ENCODE data around the gene CCNQ.
A peak's percentile ranks its signal among the peaks of the same experiment; 100 is the strongest.
"Not testable (repeated sequence)": the region's sequence is repeated elsewhere in the genome, so short reads cannot be mapped to it uniquely, and the experiment has no call there.

The CCNQ gene

DNA sequence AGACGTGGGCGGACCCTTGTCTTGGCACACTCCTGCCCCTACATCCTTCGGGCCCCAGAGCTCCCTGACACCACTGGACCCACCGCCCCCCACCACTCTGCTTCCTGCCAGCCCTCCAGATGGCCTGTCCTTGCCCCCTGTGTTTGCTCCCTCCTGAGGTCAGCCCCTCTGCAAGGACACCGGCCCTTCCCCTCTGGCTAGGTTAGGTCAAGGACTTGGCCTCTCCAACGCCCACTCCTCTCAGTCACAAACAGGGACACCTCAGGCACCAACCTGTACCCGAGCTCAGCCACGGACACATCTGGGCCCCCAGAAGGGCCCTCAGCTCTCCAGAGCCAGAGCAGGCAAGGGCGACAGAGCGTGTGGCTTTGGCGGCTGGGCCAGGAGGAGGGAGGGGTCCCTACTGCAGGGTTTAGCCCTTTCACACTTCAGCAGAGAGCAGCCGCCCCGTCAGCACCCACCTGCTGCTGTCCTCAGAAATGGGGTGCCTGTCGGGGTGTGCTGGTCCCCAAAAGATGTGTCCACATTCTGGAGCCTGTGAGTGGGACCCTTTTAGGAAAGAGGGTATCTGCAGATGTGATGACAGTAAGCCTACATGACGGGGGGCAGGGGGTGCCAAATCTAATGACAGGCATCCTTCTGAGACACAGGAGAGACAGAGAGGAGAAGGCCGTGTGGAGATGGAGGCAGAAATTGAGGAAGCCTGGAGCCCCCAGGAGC, 24.5 kb upstream of the CCNQ start:
- no peak for DNase-seq (ENCODE audit: low read depth)

- no peak for DNase-seq (ENCODE audit: low read depth)
Observed at GRCh38 chrX:153622661-153623309, 23.8 kb upstream of the CCNQ start.

- DNase-seq (ENCODE audit: low read depth) = no peak
Observed at GRCh38 chrX:153621949-153622598, 23.1 kb upstream of the CCNQ start.

GRCh38 chrX:153620576-153620975, 21.6 kb upstream of the CCNQ start:
- no peak for DNase-seq (ENCODE audit: low read depth)

DNA sequence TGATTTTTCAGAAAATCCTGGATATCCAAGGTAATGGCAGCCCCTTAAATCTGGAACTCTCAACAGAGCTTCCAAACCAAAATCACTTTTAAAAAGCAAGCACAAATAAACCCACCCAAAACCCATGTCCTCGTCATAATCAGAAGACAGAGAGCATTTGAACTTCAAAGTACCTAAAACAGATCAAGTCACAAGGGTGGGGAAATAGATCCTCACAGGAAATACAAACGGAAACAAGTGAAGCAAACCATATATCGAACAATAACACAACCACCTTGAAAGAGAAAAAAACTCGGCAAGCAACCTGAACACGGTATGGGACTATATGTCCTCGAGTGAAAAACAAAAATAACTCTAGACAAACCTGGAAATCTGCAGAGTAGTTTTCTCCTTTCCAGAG, 15.9 kb upstream of the CCNQ start:
- DNase-seq (ENCODE audit: low read depth) = no peak

DNA sequence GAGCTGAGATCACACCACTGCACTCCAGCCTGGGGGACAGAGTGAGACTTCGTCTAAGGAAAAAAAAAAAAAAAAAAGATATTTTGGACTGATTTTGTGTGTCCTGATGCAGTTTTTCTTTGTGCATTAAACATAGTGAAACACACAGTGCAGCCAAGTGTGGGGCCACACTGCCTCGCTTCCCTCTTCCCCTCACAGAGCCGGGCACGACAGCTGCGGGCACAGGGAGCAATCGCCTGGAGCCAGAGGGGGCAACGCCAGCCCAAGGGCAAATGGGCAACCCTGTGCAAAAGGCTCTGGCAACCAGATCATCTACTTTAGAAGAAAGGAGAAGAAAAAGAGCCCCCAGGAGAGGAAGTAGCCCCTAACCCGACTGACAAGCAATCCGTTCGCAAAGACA, 13.5 kb upstream of the CCNQ start:
- DNase-seq (ENCODE audit: low read depth) = no peak

GRCh38 chrX:153611298-153612095, 12.6 kb upstream of the CCNQ start:
- no peak for DNase-seq (ENCODE audit: low read depth)

DNA sequence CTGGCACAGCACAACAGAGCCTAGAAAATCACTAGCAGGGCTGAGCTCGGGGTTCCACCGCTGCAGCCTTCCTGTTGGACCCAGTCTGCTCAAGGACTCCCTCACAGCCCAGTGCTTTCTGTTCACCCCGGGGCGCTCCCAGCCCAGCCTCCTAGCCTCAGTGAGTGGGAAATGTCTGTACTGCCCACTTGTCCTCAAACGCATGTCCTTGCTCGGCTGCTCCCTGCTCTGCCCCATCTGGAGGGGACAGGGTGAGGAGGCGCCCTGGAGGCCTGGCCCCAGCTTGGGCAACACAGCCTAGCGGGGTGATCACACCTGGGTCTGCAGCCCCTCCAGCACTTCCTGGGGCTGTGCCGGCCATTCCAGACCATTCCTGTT, 11.9 kb upstream of the CCNQ start:
- DNase-seq (ENCODE audit: low read depth) = no peak

DNA sequence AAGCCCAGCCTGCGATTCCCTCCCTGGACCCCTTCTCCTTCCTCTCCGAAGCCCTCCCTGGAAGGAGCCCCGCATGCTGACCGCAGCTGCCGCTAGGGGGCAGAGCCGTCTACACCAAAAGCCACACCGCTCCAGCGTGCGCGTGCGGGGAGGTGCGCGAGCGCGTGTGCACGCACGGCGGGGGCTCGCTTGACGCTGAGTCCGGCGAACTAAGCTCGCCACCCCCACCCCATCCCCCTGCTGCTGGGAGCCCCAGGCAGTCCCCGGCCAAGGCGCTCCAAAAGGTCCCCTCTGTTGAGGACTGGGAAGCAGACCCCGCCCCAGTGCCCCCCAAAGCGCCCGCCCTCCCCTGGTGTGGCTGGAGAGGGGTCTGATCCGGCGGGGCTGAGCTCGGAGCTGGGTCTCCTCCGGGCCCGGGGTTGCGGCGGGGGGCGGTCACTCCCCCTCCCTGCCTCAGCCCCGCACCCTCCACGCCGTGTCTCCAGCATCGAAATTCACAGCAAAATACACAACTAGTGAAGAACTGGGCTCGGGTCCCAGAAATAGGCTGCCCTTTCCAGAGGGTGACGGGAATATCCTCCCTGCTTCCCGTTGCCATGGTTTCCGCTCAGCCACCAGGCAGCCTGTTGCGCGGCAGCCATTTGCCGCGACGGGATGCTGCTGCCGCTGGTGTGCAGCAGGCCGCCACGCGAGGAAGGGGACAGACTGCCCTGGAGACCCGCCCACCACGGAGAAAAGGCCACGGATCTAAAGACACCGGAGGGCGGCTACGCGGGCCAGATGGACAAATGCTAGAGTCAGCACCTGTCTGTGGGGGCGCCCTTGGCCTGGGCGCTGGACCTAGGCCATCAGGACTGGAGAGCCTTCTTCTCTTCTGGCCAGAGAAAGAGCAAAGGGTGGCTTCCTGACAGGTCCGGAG, 11.2 kb upstream of the CCNQ start:
- peak; percentile 21 for DNase-seq (ENCODE audit: low read depth)

DNA sequence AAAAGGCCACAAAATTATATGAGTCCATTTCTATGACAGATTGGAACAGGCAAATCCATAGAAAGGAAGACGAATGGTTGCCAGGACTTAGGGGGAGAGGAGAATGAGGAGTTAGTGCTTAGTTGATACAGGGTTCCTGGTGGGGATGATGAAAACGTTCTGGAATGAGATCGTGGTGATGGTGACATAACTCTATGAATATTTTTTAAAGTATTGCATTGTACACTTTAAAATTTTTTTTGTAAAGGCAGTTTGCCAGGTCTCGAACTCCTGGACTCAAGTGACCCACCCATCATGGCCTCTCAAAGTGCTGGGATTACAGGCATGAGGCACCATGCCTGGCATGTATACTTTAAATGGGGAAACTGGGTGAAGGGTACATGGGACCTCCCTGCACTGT, 9.9 kb upstream of the CCNQ start:
- DNase-seq (ENCODE audit: low read depth) = no peak

- no peak for DNase-seq (ENCODE audit: low read depth)
Observed at GRCh38 chrX:153608376-153608775, 9.4 kb upstream of the CCNQ start.

GRCh38 chrX:153606503-153606902, 7.6 kb upstream of the CCNQ start:
- DNase-seq (ENCODE audit: low read depth) = no peak

DNA sequence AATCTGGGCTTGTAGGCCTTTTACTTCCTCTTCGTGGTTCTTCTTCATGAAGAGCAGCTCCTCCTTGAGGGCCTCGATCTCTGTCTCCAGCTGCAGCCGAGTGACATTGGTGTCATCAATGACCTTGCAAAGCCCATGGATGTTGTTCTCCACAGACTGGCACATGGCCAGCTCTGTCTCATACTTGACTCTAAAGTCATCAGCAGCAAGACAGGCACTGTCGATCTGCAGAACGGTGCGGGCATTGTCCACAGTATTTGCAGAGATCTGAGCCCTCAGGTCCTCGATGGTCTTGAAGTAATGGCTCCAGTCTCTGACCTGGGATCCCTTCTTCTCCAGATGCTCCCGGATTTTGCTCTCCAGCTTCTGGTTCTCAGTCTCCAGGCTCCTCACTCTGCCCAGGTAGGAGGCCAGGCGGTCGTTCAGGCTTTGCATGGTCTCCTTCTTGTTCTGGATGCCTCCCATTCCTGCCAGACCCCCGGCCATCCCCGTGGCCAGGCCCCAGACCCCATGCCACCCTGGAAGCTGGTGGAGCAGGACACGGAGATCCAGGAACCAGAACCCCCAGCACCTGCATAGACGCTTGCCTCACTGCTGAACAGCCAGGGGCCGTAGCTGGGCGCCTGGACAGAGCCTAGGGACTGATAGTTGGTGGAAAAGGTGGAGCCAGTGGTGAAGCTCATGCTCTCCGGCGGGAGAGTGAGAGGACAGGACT, 5.9 kb upstream of the CCNQ start:
- not testable (repeated sequence) for DNase-seq (ENCODE audit: low read depth)

DNA sequence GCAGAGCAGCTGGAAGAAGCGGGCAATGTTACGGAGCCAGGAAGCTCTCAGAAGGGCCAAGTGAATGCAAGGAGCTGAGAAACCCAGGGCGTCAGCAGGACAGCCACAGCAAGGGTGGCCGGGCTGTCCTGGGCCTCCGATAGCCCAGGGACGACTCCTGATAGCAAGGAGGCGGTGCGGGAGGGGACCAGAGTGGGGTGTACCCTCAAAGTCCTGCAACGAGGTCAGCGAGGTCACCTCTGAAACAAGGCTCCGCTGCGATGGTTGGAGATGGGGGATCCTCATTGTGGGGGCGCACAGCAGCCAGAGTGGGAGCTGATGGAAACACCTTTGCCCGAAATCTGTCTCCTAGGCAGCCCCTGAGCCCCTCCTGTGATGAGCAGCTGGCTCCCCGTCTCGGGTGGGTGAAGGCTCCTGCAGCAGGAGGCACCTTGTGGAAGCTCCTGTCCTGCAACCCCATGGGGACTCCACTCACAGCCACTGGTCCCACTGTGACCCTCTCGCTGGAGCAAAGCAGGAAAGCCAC, 4.3 kb upstream of the CCNQ start:
- no peak for DNase-seq (ENCODE audit: low read depth)

GRCh38 chrX:153602601-153603000, 3.7 kb upstream of the CCNQ start:
- no peak for DNase-seq (ENCODE audit: low read depth)

- no peak for DNase-seq (ENCODE audit: low read depth)
Observed at GRCh38 chrX:153601511-153602110, 2.7 kb upstream of the CCNQ start.

DNA sequence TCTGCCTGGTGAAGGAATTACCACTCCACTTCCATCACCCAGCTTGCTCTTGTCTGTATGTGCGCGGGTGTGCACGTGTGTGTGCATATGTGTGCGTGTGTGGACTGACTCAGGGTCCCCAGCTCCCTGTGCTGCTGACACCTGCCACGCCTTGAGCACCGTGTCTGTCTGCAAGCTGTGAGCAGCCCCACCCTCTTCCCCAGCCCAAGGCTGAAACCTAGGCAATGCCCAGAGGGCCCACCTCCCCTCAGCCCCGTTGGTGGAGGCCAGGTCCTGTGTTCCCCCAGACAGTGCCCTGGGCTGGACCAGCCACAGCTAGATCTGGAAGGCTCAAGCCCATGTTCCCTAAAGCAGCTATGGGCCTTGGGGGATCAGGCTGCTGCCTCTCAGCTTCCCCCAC, 2.0 kb upstream of the CCNQ start:
- DNase-seq (ENCODE audit: low read depth) = no peak

- DNase-seq (ENCODE audit: low read depth) = no peak
Observed at GRCh38 chrX:153600032-153600373, 1.1 kb upstream of the CCNQ start.

- peak; percentile 79 for DNase-seq (ENCODE audit: low read depth)
Observed at GRCh38 chrX:153599192-153600031, 473 bp upstream of the CCNQ start.
